HL-60 (cell line): Measurements from ENCODE around the gene EPN2.

Experiments
- CTCF ChIP-seq: IDR thresholded peaks from one replicate; pipeline ENCODE4 v1.5.1; 2011; ENCODE audit warnings: low read length, control low read depth, inconsistent platforms; ENCODE audit not compliant: insufficient read depth
- GABPA ChIP-seq: IDR thresholded peaks from 2 replicates; pipeline ENCODE4 v1.6.1; 2012; ENCODE audit warnings: low read depth
- REST ChIP-seq: IDR thresholded peaks from 2 replicates; pipeline ENCODE4 v1.6.1; 2012; ENCODE audit warnings: low read depth; ENCODE audit not compliant: insufficient replicate concordance

DNA sequence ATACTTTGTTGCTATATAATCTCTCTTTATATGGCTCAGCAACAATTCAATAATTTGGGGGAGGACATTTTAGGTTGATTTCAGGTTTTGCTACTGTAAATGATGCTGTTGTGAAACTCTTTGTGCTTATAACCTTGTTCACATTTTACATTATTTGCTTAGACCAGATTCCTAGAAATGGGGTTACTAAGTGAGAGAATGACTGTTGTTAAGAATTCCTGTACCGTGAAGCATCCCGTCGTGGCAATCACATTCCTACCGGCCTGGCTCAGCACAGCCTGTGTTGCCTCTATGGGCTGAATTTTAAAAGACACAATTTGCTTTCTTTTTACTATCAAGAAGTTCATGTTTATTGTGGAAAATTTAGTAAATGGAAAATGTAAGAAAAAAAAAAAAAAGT, 94.0 kb downstream of the EPN2 start:
- TF ChIP-seq CTCF (no peak), GABPA (no peak), REST (no peak)
